Fibroblast of lung (primary cell): ENCODE measurements around the gene SH3D21. TPM values are rescaled to one million over a fixed set of nuclear protein-coding genes. Genes with fewer than 3 reads are reported as not detected.

Experiments used
- DNase-seq, 2 donors: peaks; one replicate each; pipeline versions ENCODE4 v3.0.0 to v3.0.0-alpha.2; 2010; ENCODE audit warnings: low read depth in 2 of 2
- H2AFZ ChIP-seq: 2 replicates; pipeline ENCODE4 v1.5.1; 2012; ENCODE audit warnings: low read length, control low read depth, inconsistent platforms
- H3K27ac ChIP-seq: 2 replicates; pipeline ENCODE4 v1.5.1; 2011; ENCODE audit warnings: low read length, control low read depth; ENCODE audit not compliant: insufficient read depth
- H3K27me3 ChIP-seq: 2 replicates; pipeline ENCODE4 v1.5.1; 2011; ENCODE audit warnings: mild to moderate bottlenecking, low read length; ENCODE audit not compliant: control insufficient read depth, insufficient read depth
- H3K36me3 ChIP-seq: 2 replicates; pipeline ENCODE4 v1.5.1; 2011; ENCODE audit warnings: low read length; ENCODE audit not compliant: control insufficient read depth, insufficient read depth
- H3K4me1 ChIP-seq: 2 replicates; pipeline ENCODE4 v1.5.1; 2011; ENCODE audit warnings: low read length; ENCODE audit not compliant: control insufficient read depth, insufficient read depth; ENCODE audit errors: extremely low read depth
- H3K4me2 ChIP-seq: 2 replicates; pipeline ENCODE4 v1.5.1; 2011; ENCODE audit warnings: low read length, control low read depth; ENCODE audit not compliant: insufficient read depth; ENCODE audit errors: extremely low read depth
- H3K4me3 ChIP-seq, 4 experiments: fragments of 200-600 bp in 1 of 4; sonication (generic) in 1 of 4; replicated peaks in 1 of 4; 2 replicates each; pipeline ENCODE4 v1.5.1; 2011 to 2016; ENCODE audit warnings: low read length in 4 of 4, low read depth in 3 of 4, mild to moderate bottlenecking in 3 of 4, control low read depth in 2 of 4, inconsistent platforms in 1 of 4, mixed read lengths in 1 of 4; ENCODE audit not compliant: insufficient read depth in 1 of 4; ENCODE audit errors: control extremely low read depth in 1 of 4
- H3K79me2 ChIP-seq: 2 replicates; pipeline ENCODE4 v1.5.1; 2012; ENCODE audit warnings: mild to moderate bottlenecking, low read length, inconsistent platforms; ENCODE audit not compliant: control insufficient read depth, insufficient read depth
- H3K9ac ChIP-seq: 2 replicates; pipeline ENCODE4 v1.5.1; 2011; ENCODE audit warnings: mild to moderate bottlenecking, low read length, control low read depth; ENCODE audit not compliant: insufficient read depth
- H3K9me3 ChIP-seq: 2 replicates; pipeline ENCODE4 v1.5.1; 2012; ENCODE audit warnings: low read depth, low read length; ENCODE audit not compliant: control insufficient read depth, insufficient read depth
- H4K20me1 ChIP-seq: 2 replicates; pipeline ENCODE4 v1.5.1; 2011; ENCODE audit warnings: low read length; ENCODE audit not compliant: control insufficient read depth, insufficient read depth; ENCODE audit errors: extremely low read depth
- CTCF ChIP-seq, 2 donors: IDR thresholded peaks in 1 of 2; conservative IDR thresholded peaks in 1 of 2; 1 replicate in 1 of 2; 2 replicates in 1 of 2; pipeline ENCODE4 v1.5.1; 2011 to 2012; ENCODE audit warnings: low read length in 2 of 2, control low read depth in 1 of 2, inconsistent platforms in 1 of 2, low read depth in 1 of 2, mild to moderate bottlenecking in 1 of 2
- EZH2 ChIP-seq: IDR thresholded peaks from 2 replicates; pipeline ENCODE4 v1.5.1; 2012; ENCODE audit warnings: low read length, control low read depth, mild to moderate bottlenecking; ENCODE audit errors: missing control alignments
- polyA minus RNA-seq: library from RNA; depleted of rRNA, polyadenylated mRNA; stranded (reverse); fragments of >200 nt; gene quantifications from 2 replicates; pipeline ENCODE4 v1.2.3, GENCODE V29; 2011; ENCODE audit warnings: low replicate concordance
- polyA plus RNA-seq, 2 donors: library from polyadenylated mRNA; depleted of rRNA in 1 of 2; stranded (reverse) in 1 of 2; unstranded in 1 of 2; fragments of >200 nt; gene quantifications; 2 replicates each; pipeline ENCODE4 v1.2.1, GENCODE V29; 2011 to 2012; ENCODE audit warnings: missing spikeins in 1 of 2
- total RNA-seq: library from RNA; depleted of rRNA; stranded (reverse); fragments of >200 nt; gene quantifications from 2 replicates; pipeline ENCODE4 v1.2.1, GENCODE V29; 2014

SH3D21 gene
- total RNA-seq (2.8 and 3.3 TPM in 2 replicates), polyA plus RNA-seq (1.1 and 1.9 TPM in 2 replicates), polyA minus RNA-seq (1.3 and 1.7 TPM in 2 replicates)
- polyA plus RNA-seq (2012), result 2.0 and 3.7 TPM in 2 replicates

DNA sequence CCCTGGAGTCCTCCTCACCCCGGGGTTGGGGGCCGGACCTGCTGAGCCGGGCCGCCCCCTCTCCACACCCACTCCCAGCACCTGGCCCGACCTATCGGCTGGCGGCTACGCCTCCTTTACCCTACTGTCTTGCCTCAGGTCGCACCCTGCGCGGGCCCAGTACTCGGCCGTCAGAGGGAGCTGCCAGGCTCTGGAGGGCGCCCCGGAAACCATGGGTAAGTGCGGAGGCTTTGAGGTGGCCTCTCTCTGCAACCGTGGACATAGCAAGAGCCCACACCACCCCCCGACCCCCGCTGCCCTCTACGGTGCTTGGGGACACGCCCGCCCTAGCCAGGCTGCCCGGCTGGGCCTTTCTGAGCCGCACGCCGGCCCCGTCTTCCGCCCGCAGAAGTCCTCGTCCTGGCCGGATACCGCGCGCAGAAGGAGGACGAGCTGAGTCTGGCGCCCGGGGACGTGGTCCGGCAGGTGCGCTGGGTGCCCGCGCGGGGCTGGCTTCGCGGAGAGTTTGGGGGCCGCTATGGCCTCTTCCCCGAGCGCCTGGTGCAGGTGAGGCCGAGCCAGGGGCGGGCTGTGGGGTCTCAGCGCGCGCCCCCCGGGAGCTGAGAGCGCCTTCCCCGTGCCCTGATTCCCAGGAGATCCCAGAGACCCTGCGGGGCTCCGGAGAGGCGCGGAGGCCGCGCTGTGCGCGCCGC is at the start of gene SH3D21:
Gene SH3D21 (plus strand): TSS at position 159 of the 692 bp plus-strand sequence. CDS start 53 bp downstream, at position 212.
- H3K4me3 ChIP-seq, result peak within 1 kb of the TSS; percentile 58 to 69 (median 66)
- no peaks in the 10 kb centered on the region for H3K27me3 ChIP-seq
- peaks cover 7% of the 10 kb centered on the region for H3K4me1 ChIP-seq
- peak within 1 kb of the TSS; percentile 51 for H3K9ac ChIP-seq
- TF ChIP-seq EZH2, result no peak
- TF ChIP-seq CTCF (conservative IDR thresholded peaks at IDR 0.05 in 1 of 2, IDR thresholded peaks at IDR 0.05 in 1 of 2; ENCODE audit: low read depth in 1 of 2, low read length in 2 of 2), result peak; percentile 2 to 24
- H2AFZ ChIP-seq, result peak within 1 kb of the TSS; percentile 85
- H3K4me2 ChIP-seq, result peak within 1 kb of the TSS; percentile 88
- peaks cover 2% of the 10 kb centered on the region for H3K79me2 ChIP-seq
- no peaks in the 10 kb centered on the region for H4K20me1 ChIP-seq
- H3K27ac ChIP-seq, result peak within 1 kb of the TSS; percentile 63
- peak in 1 of 2 donors; percentile 30 for DNase-seq
- peaks cover 17% of the 10 kb centered on the region for H3K36me3 ChIP-seq
- H3K9me3 ChIP-seq, result no peaks in the 10 kb centered on the region

DNA sequence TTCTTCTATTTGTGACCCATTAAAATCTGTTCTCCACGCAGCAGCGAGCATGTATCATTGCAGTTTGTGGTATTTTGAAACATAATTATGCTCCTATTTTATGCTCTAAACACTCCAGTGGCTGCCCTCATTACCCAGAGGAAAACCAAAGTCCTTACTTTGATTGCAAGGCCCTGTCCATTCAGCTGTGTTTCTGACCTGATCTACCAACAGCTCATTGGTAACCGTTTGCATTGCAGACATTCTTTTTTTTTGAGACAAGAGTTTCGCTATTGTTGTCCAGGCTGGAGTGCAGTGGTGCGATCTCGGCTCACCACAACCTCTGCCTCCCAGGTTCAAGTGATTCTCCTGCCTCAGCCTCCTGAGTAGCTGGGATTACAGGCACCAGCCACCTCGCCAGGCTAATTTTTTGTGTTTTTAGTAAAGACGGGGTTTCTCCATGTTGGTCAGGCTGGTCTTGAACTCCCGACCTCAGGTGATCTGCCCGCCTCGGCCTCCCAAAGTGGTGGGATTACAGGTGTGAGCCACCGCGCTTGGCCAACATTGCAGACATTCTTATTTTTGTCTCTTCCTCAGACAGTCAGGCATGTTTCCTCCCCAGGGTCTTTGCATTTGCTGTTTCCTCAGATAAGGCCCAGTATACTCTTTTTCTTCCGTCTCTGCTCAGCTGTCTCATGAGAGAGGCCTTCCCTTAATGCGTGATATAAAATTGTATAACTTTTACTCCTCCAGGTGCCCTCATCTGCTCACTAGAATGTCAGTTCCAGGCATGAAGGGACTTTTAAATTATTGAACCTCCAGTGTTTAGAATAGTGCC is 49.4 kb upstream of the SH3D21 start:
- H3K9me3 ChIP-seq, result no peaks in the 10 kb centered on the region
- H3K4me1 ChIP-seq, result peaks cover 12% of the 10 kb centered on the region
- no peak overlapping the region for H3K4me2 ChIP-seq
- H4K20me1 ChIP-seq, result peaks cover 7% of the 10 kb centered on the region
- TF ChIP-seq CTCF (conservative IDR thresholded peaks at IDR 0.05 in 1 of 2, IDR thresholded peaks at IDR 0.05 in 1 of 2; ENCODE audit: low read depth in 1 of 2, low read length in 2 of 2) (no peak), EZH2 (no peak)
- no peaks in the 10 kb centered on the region for H3K27me3 ChIP-seq
- H3K4me3 ChIP-seq, result no peak overlapping the region
- H3K79me2 ChIP-seq, result peaks cover 84% of the 10 kb centered on the region
- no peak overlapping the region for H3K9ac ChIP-seq
- H3K27ac ChIP-seq, result no peak overlapping the region
- no peak for DNase-seq
- no peak overlapping the region for H2AFZ ChIP-seq
- peaks cover 1% of the 10 kb centered on the region for H3K36me3 ChIP-seq

DNA sequence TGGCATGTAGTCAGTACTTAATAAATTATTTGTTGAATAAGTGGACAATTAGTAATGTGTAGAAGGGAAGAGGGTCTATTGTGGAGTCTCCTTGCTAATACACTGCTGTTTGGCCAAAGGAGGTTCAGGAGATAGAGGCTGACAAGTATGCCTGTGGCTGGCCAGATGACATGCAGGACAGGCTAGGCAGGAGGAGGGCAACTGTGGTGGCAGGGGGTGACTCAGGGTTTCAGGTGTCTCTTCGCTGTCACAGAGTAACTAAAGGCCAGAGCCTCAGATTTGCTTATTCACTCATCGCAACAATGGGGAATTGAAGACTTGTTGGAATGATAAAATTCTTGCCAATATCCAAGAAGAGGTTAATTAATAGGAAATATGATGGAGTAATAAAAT is 48.8 kb upstream of the SH3D21 start:
- H3K4me3 ChIP-seq, result no peak overlapping the region
- peaks cover 84% of the 10 kb centered on the region for H3K79me2 ChIP-seq
- peaks cover 1% of the 10 kb centered on the region for H3K36me3 ChIP-seq
- H3K27me3 ChIP-seq, result no peaks in the 10 kb centered on the region
- no peaks in the 10 kb centered on the region for H3K9me3 ChIP-seq
- no peak overlapping the region for H3K9ac ChIP-seq
- TF ChIP-seq CTCF (conservative IDR thresholded peaks at IDR 0.05 in 1 of 2, IDR thresholded peaks at IDR 0.05 in 1 of 2; ENCODE audit: low read depth in 1 of 2, low read length in 2 of 2) (no peak), EZH2 (no peak)
- no peak overlapping the region for H3K27ac ChIP-seq
- peaks cover 6% of the 10 kb centered on the region for H3K4me1 ChIP-seq
- H4K20me1 ChIP-seq, result peaks cover 5% of the 10 kb centered on the region
- no peak for DNase-seq
- no peak overlapping the region for H3K4me2 ChIP-seq
- H2AFZ ChIP-seq, result no peak overlapping the region
